ENCODE data around the gene HMHB1.

Gene HMHB1

DNA sequence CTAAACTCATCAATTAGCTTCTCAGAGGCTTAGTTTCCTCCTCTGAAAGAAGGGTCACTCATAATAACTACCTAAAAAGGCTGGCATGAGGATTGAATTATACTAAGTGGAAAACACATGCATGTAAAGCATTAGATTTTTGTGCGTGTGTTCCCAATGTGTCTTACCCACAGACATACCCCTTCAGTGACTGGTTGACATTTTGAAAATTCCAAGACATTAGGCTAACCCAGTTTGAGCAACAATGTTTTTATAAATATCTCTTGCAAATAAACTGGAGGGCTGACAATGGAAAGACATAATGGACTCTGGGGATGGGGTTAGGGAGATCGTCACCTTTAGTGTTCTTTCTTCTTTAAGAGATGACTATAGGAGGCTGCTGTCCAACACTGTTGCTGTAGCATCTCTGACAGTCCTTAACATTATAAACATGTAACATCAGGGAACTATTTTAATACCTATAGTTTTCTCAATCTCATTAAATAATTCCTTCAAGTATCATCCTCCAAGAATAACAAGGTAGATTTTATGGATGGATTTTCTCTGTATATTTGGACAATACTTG is 24.3 kb downstream of the HMHB1 start:
- H3K9me3 ChIP-seq (ENCODE audit: control insufficient read depth, insufficient read depth, low read depth, low read length): no peaks in the 10 kb centered on the region
- H3K4me3 ChIP-seq (ENCODE audit: low read depth, low read length): no peak overlapping the region
- no peaks in the 10 kb centered on the region for H3K36me3 ChIP-seq (ENCODE audit: control insufficient read depth, insufficient read depth, low read length)
- H3K9ac ChIP-seq (ENCODE audit: low read length): no peak overlapping the region
- H3K27ac ChIP-seq (ENCODE audit: low read depth, low read length): no peak overlapping the region
- H3K4me1 ChIP-seq (ENCODE audit: control insufficient read depth, insufficient read depth, low read length): no peaks in the 10 kb centered on the region
- H3K27me3 ChIP-seq (ENCODE audit: control insufficient read depth, insufficient read depth, low read length): no peaks in the 10 kb centered on the region

DNA sequence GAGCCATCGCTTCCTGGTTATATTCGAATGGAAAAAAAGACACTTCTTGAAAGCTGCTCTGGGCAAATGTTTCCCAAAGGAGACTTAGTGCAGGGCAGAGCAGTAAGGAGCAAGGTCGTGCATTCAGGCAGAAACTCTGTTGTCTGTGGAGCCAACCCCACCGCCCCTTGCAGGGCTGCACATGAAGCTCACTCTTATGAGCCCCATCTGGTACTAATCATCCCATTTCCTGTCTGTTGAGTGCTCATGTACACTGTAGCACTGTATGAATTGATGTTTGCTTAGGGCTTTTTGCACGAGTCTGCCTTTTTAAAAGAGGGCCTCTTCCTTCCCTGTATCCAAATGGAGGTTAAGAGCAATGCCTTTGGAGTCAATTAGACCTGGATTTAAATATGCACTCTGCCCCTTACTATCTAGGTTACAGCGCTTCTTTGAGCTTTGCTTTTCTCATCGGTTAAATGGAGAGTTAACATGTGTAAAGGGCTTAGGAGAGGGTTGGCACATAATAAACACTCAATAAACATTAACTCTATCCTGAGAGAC is 25.4 kb downstream of the HMHB1 start:
- Histone ChIP-seq H3K36me3 (ENCODE audit: control insufficient read depth, insufficient read depth, low read length) (no peaks in the 10 kb centered on the region), H3K9me3 (ENCODE audit: control insufficient read depth, insufficient read depth, low read depth, low read length) (no peaks in the 10 kb centered on the region), H3K9ac (ENCODE audit: low read length) (no peak overlapping the region), H3K4me3 (ENCODE audit: low read depth, low read length) (no peak overlapping the region), H3K27ac (ENCODE audit: low read depth, low read length) (no peak overlapping the region), H3K4me1 (ENCODE audit: control insufficient read depth, insufficient read depth, low read length) (no peaks in the 10 kb centered on the region), H3K27me3 (ENCODE audit: control insufficient read depth, insufficient read depth, low read length) (no peaks in the 10 kb centered on the region)

DNA sequence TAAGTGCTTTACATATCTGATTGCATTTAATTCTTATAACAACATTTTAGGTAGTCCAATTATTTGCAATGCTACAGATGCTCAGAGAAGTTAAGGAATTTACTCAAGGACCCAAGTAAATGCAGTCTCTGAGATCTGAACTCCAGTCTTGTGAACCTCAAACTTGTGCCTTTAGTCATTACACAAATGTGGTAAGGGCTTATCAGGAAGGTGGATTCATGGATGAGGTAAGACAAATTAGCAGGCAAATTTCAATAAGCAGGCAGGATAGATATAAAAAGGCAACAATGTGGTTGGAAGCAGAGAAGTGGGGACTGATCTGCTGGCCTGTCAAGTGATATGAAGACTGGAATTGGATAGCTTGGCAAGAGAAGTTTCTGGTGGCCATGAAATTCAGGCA is 29.5 kb downstream of the HMHB1 start:
- Histone ChIP-seq H3K9ac (ENCODE audit: low read length) (no peak overlapping the region), H3K36me3 (ENCODE audit: control insufficient read depth, insufficient read depth, low read length) (no peaks in the 10 kb centered on the region), H3K27ac (ENCODE audit: low read depth, low read length) (no peak overlapping the region), H3K4me1 (ENCODE audit: control insufficient read depth, insufficient read depth, low read length) (no peaks in the 10 kb centered on the region), H3K27me3 (ENCODE audit: control insufficient read depth, insufficient read depth, low read length) (no peaks in the 10 kb centered on the region), H3K9me3 (ENCODE audit: control insufficient read depth, insufficient read depth, low read depth, low read length) (no peaks in the 10 kb centered on the region), H3K4me3 (ENCODE audit: low read depth, low read length) (no peak overlapping the region)

DNA sequence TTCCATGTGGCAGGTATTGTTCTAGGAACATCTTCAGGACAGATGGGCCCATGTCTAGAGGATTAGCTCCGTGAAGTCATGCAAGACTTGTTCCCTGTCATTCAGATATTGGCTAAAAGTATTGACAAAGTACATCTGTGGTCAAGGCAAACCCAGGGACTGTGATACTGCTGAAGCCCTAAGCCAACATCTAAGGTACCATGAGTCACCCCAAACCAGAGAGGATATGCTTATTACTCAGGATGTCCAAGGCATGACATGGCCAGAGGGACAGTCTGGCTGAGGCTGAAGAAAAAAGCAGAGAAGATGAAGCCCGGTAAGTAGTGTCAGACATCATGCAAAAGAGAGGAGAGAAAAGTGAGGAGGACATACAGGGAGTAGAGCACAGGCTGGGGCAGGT is 31.0 kb downstream of the HMHB1 start:
- H3K36me3 ChIP-seq (ENCODE audit: control insufficient read depth, insufficient read depth, low read length): no peaks in the 10 kb centered on the region
- no peak overlapping the region for H3K9ac ChIP-seq (ENCODE audit: low read length)
- no peak overlapping the region for H3K4me3 ChIP-seq (ENCODE audit: low read depth, low read length)
- no peaks in the 10 kb centered on the region for H3K9me3 ChIP-seq (ENCODE audit: control insufficient read depth, insufficient read depth, low read depth, low read length)
- no peaks in the 10 kb centered on the region for H3K27me3 ChIP-seq (ENCODE audit: control insufficient read depth, insufficient read depth, low read length)
- H3K4me1 ChIP-seq (ENCODE audit: control insufficient read depth, insufficient read depth, low read length): no peaks in the 10 kb centered on the region
- H3K27ac ChIP-seq (ENCODE audit: low read depth, low read length): no peak overlapping the region

DNA sequence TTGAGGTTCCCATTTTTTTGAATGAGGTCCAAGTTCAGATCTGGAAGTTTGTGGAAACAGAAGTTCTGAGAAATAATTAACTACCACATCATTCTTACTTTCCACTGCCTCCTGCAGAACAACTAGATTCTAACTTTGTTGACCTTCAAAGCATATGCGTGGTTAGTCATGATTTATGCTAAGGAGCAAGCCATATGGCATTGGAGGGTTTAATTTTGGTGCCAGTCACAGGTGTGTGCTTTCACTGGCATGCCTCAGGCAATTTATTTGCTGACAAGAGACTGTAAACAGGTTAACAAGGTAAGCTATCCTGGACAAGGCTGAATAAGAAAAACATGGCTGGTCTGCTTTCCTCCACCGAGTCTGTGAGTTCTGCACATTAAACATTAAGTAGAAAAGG is 31.5 kb downstream of the HMHB1 start:
- Histone ChIP-seq H3K9ac (ENCODE audit: low read length) (no peak overlapping the region), H3K36me3 (ENCODE audit: control insufficient read depth, insufficient read depth, low read length) (no peaks in the 10 kb centered on the region), H3K27me3 (ENCODE audit: control insufficient read depth, insufficient read depth, low read length) (no peaks in the 10 kb centered on the region), H3K4me3 (ENCODE audit: low read depth, low read length) (no peak overlapping the region), H3K9me3 (ENCODE audit: control insufficient read depth, insufficient read depth, low read depth, low read length) (no peaks in the 10 kb centered on the region), H3K4me1 (ENCODE audit: control insufficient read depth, insufficient read depth, low read length) (no peaks in the 10 kb centered on the region), H3K27ac (ENCODE audit: low read depth, low read length) (no peak overlapping the region)

DNA sequence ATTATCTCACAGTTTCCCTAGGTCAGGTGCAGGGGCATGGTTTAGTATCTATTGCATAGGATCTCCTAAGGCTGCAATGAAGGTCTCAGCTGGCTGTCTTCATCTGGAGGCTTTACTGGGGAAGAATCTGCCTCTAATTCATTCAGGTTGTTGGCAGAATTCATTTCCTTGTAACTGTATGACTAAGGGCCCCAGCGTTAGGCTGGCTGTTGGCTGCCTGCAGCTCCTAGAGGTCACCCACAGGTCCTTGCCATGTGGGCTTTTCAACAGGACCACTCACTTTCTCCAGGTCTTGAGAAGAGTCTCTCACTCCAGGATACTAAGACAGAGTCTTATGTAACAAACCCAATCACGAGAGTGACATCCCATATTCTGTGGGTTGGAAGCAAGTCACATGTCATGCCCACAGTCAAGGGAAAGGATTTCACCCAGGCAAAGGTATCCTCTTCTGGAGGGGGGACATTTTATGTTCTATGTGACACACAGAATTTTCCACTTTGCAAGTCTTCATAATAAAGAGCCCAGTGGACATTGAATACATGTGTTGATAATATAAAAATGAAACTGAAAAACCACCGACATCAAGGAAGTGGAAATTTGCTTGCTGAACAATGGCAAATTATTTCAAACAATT is 38.2 kb downstream of the HMHB1 start:
- Histone ChIP-seq H3K27ac (ENCODE audit: low read depth, low read length) (no peak overlapping the region), H3K27me3 (ENCODE audit: control insufficient read depth, insufficient read depth, low read length) (no peaks in the 10 kb centered on the region), H3K4me1 (ENCODE audit: control insufficient read depth, insufficient read depth, low read length) (no peaks in the 10 kb centered on the region), H3K9ac (ENCODE audit: low read length) (no peak overlapping the region), H3K9me3 (ENCODE audit: control insufficient read depth, insufficient read depth, low read depth, low read length) (peaks cover 8% of the 10 kb centered on the region), H3K4me3 (ENCODE audit: low read depth, low read length) (no peak overlapping the region), H3K36me3 (ENCODE audit: control insufficient read depth, insufficient read depth, low read length) (no peaks in the 10 kb centered on the region)

DNA sequence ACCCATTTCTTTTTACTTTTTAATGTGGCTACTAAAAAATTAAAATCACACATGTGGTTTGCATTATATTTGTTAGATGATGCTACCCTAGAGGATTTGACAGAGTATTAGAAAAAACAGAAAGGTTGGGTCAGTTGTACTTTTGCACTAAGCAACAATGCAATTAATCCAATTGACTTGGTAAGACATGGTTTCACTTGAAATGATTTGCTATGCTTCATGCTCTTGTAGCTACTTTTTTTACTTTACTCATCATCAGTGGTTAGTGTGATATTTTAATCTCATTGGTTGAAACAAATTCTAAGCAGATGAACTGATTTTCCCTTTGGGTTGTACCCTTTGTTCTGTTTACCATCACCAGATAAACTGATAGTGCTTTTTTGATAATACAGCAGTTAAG is 39.4 kb downstream of the HMHB1 start:
- no peaks in the 10 kb centered on the region for H3K36me3 ChIP-seq (ENCODE audit: control insufficient read depth, insufficient read depth, low read length)
- no peaks in the 10 kb centered on the region for H3K27me3 ChIP-seq (ENCODE audit: control insufficient read depth, insufficient read depth, low read length)
- no peak overlapping the region for H3K9ac ChIP-seq (ENCODE audit: low read length)
- no peak overlapping the region for H3K27ac ChIP-seq (ENCODE audit: low read depth, low read length)
- peaks cover 8% of the 10 kb centered on the region for H3K9me3 ChIP-seq (ENCODE audit: control insufficient read depth, insufficient read depth, low read depth, low read length)
- H3K4me3 ChIP-seq (ENCODE audit: low read depth, low read length): no peak overlapping the region
- H3K4me1 ChIP-seq (ENCODE audit: control insufficient read depth, insufficient read depth, low read length): no peaks in the 10 kb centered on the region

DNA sequence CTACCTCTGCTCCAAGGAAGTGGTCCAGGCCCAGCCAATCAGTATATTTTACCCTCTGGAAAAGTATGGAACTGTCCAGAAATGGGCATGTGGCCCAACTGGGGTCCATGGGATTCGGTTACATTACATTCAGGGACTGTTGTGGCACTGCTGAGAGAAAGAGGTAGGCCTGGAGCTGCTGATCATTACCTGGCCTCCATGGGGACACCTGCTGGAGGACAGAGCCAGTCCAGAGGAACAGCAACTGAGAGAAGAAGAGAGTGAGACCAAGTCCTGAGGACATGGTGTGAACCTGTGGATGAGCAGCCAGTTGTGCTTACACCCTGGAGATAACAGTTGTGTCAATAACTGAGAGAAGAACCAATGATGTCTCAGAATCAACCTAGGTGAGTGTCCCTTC is 48.2 kb downstream of the HMHB1 start:
- Histone ChIP-seq H3K4me1 (ENCODE audit: control insufficient read depth, insufficient read depth, low read length) (no peaks in the 10 kb centered on the region), H3K27me3 (ENCODE audit: control insufficient read depth, insufficient read depth, low read length) (no peaks in the 10 kb centered on the region), H3K4me3 (ENCODE audit: low read depth, low read length) (no peak overlapping the region), H3K9ac (ENCODE audit: low read length) (no peak overlapping the region), H3K9me3 (ENCODE audit: control insufficient read depth, insufficient read depth, low read depth, low read length) (no peaks in the 10 kb centered on the region), H3K27ac (ENCODE audit: low read depth, low read length) (no peak overlapping the region), H3K36me3 (ENCODE audit: control insufficient read depth, insufficient read depth, low read length) (no peaks in the 10 kb centered on the region)

DNA sequence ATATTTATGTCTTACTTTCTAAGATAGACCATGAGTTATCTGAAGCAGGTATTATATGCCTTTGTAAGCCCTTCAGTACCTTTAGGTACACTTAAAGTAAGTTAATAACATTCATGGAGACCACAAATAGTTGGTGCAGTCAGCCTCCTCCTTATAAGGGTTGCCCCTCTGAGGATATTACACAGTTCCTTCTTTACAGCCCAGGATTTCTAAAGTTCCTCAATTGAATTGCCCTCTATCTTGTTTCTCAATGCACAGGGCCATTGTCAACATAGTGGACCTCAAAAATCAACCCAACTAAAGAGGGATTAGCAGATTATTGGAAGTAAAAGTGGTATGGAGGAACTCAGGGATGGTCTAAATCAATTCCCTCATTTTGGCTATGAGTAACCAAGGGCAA is 50.3 kb downstream of the HMHB1 start:
- Histone ChIP-seq H3K4me3 (ENCODE audit: low read depth, low read length) (no peak overlapping the region), H3K27ac (ENCODE audit: low read depth, low read length) (no peak overlapping the region), H3K27me3 (ENCODE audit: control insufficient read depth, insufficient read depth, low read length) (no peaks in the 10 kb centered on the region), H3K9me3 (ENCODE audit: control insufficient read depth, insufficient read depth, low read depth, low read length) (no peaks in the 10 kb centered on the region), H3K4me1 (ENCODE audit: control insufficient read depth, insufficient read depth, low read length) (no peaks in the 10 kb centered on the region), H3K36me3 (ENCODE audit: control insufficient read depth, insufficient read depth, low read length) (no peaks in the 10 kb centered on the region), H3K9ac (ENCODE audit: low read length) (no peak overlapping the region)

DNA sequence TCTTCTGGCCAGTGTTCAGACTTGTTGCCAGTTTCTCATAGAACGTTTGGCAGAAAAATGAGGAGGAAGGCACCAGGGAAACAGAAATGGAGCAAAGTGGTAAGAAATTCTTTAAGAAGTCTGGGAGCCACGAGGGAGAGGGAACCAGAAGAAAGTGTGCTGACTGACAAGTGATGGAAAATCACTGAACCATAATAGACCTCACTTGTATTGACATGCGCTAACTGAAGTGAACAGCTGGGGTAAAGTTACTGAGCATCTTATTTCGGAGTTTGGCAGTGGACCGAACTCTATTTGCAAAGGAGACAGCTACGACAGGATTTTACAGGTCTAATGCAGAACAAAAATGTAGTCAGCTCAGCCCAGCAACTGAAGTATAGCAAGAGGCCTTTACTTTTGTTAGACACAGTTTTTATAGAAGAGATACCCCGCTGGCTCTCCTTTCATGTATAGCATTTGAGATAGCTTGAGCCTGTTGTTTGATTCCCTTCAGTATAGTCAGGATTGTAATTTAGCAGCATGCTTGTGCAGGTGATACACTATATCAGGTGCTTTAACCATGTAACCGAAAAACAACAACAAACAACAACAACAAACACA is 53.6 kb downstream of the HMHB1 start:
- no peaks in the 10 kb centered on the region for H3K9me3 ChIP-seq (ENCODE audit: control insufficient read depth, insufficient read depth, low read depth, low read length)
- no peak overlapping the region for H3K27ac ChIP-seq (ENCODE audit: low read depth, low read length)
- H3K27me3 ChIP-seq (ENCODE audit: control insufficient read depth, insufficient read depth, low read length): no peaks in the 10 kb centered on the region
- H3K4me3 ChIP-seq (ENCODE audit: low read depth, low read length): no peak overlapping the region
- H3K9ac ChIP-seq (ENCODE audit: low read length): no peak overlapping the region
- no peaks in the 10 kb centered on the region for H3K36me3 ChIP-seq (ENCODE audit: control insufficient read depth, insufficient read depth, low read length)
- no peaks in the 10 kb centered on the region for H3K4me1 ChIP-seq (ENCODE audit: control insufficient read depth, insufficient read depth, low read length)

Measured in HUES6 (cell line).